WTC11 (cell line): Measurements from ENCODE around the gene ZPR1.

Experiments
- CTCF ChIP-seq: fragments of 200-600 bp; IDR thresholded peaks from 2 replicates; pipeline ENCODE4 v1.8.0; 2022; ENCODE audit warnings: antibody characterized with exemption
- E2F4 ChIP-seq: sonication (generic); formaldehyde crosslinking; IDR thresholded peaks from 2 replicates; pipeline ENCODE4 v1.8.1; 2022; ENCODE audit warnings: low read depth, mild to moderate bottlenecking, moderate library complexity, missing genetic modification reagents, borderline replicate concordance
- MAX ChIP-seq: sonication (generic); formaldehyde crosslinking; IDR thresholded peaks from 2 replicates; pipeline ENCODE4 v1.8.0; 2022; ENCODE audit warnings: mild to moderate bottlenecking, missing genetic modification reagents
- MYBL2 ChIP-seq: sonication (generic); formaldehyde crosslinking; IDR thresholded peaks from 2 replicates; pipeline ENCODE4 v1.8.1; 2023; ENCODE audit warnings: mild to moderate bottlenecking, moderate library complexity, missing genetic modification reagents
- SMAD4 ChIP-seq: sonication (generic); formaldehyde crosslinking; IDR thresholded peaks from 2 replicates; pipeline ENCODE4 v1.8.0; 2022; ENCODE audit warnings: mild to moderate bottlenecking, missing genetic modification reagents
- TCF7 ChIP-seq: sonication (generic); formaldehyde crosslinking; IDR thresholded peaks from 2 replicates; pipeline ENCODE4 v1.8.0; 2022; ENCODE audit warnings: mild to moderate bottlenecking, low read depth, missing genetic modification reagents, moderate library complexity
- TEAD4 ChIP-seq: sonication (generic); formaldehyde crosslinking; IDR thresholded peaks from 2 replicates; pipeline ENCODE4 v1.8.0; 2022; ENCODE audit warnings: mild to moderate bottlenecking, missing genetic modification reagents
- ZNF219 ChIP-seq: sonication (generic); formaldehyde crosslinking; IDR thresholded peaks from 2 replicates; pipeline ENCODE4 v1.8.0; 2023; ENCODE audit warnings: missing genetic modification reagents, mild to moderate bottlenecking, borderline replicate concordance
- ZNF281 ChIP-seq: sonication (generic); formaldehyde crosslinking; IDR thresholded peaks from 2 replicates; pipeline ENCODE4 v1.8.0; 2023; ENCODE audit warnings: mild to moderate bottlenecking, missing genetic modification reagents

- TF ChIP-seq SMAD4 (CRISPR knock-in tag) (no peak), CTCF (no peak), ZNF281 (CRISPR knock-in tag) (no peak), TEAD4 (no peak), ZNF219 (CRISPR knock-in tag) (no peak), MYBL2 (CRISPR knock-in tag) (no peak), E2F4 (CRISPR knock-in tag) (no peak), TCF7 (no peak), MAX (CRISPR knock-in tag) (no peak)
These were observed 37.6 kb upstream of the ZPR1 start for GRCh38 chr11:116825434-116825833.
